K562 (cell line): ENCODE results near the gene OPRL1. TPM values are rescaled to one million over a fixed set of nuclear protein-coding genes. Genes with fewer than 3 reads are reported as not detected.

Source experiments
- ATAC-seq: fragments of 200-7000 bp; cut with Tn5 transposase; 3 replicates; pipeline ENCODE4 v1.9.1; 2020; ENCODE audit warnings: moderate library complexity
- Bru-seq: library from RNA; stranded (reverse); fragments of 400-500 nt; gene quantifications from one replicate; lab custom pipeline; 2021; lab: Mats Ljungman, UMichigan
- BruChase-seq, 2 experiments: library from RNA; stranded (reverse); fragments of 400-500 nt; gene quantifications; one replicate each; lab custom pipeline; 2021; lab: Mats Ljungman, UMichigan
- BruUV-seq: library from RNA; stranded (reverse); fragments of 400-500 nt; replicated peaks from 2 replicates; lab custom pipeline; 2021; lab: Mats Ljungman, UMichigan
- CTCF ChIA-PET: fragments of 300-600 bp; formaldehyde crosslinking; extraction: SDS; loops from one replicate; lab custom pipeline; 2021; ENCODE audit warnings: low intra/inter-chr PET ratio; lab: Yijun Ruan, JAX
- POLR2A ChIA-PET: fragments of 300-600, 350-650 bp; sonication (Branson Sonifier 250); formaldehyde crosslinking; extraction: SDS; loops from one replicate; lab custom pipeline; 2021; ENCODE audit warnings: antibody characterized with exemption, inconsistent platforms; lab: Yijun Ruan, JAX
- DNase-seq, 4 experiments: peaks; one replicate each; pipeline versions ENCODE4 v3.0.0 to v3.0.0-alpha.2; 2011 to 2018; ENCODE audit warnings: low spot score in 3 of 4, mixed read lengths in 3 of 4; ENCODE audit errors: extremely low read depth in 1 of 4
- FAIRE-seq: peaks from 2 replicates; lab custom pipeline; 2011; peaks lifted over from hg19 to GRCh38; lab: Jason Lieb, UNC
- H2AFZ ChIP-seq: 2 replicates; pipeline ENCODE4 v1.6.0; 2011; ENCODE audit warnings: low read depth, low read length, control low read depth, inconsistent platforms
- H3K27ac ChIP-seq: fragments of 200-600 bp; 3 replicates; pipeline ENCODE4 v1.8.0; 2011; ENCODE audit warnings: low read depth, mild to moderate bottlenecking, control low read depth, inconsistent platforms, low read length, moderate library complexity, mixed read lengths; ENCODE audit errors: extremely low read depth
- H3K27me3 ChIP-seq, 2 experiments: fragments of 300-600 bp in 1 of 2; 2 replicates in 1 of 2; 3 replicates in 1 of 2; pipeline versions ENCODE4 v1.6.0 to v1.8.0; 2011; ENCODE audit warnings: inconsistent platforms in 2 of 2, low read length in 2 of 2, mild to moderate bottlenecking in 1 of 2, mixed read lengths in 1 of 2, moderate library complexity in 1 of 2; ENCODE audit not compliant: control insufficient read depth in 2 of 2, insufficient read depth in 2 of 2
- H3K36me3 ChIP-seq: fragments of 300-600 bp; 3 replicates; pipeline ENCODE4 v1.8.0; 2011; ENCODE audit warnings: mild to moderate bottlenecking, low read length, inconsistent platforms; ENCODE audit not compliant: control insufficient read depth, insufficient read depth
- H3K4me1 ChIP-seq, 2 experiments: fragments of 200-600 bp in 1 of 2; replicated peaks in 1 of 2; 2 replicates in 1 of 2; 3 replicates in 1 of 2; pipeline versions ENCODE4 v1.5.1 to v1.8.0; 2011; ENCODE audit warnings: inconsistent platforms in 2 of 2, low read length in 2 of 2, mild to moderate bottlenecking in 1 of 2, mixed read lengths in 1 of 2, moderate library complexity in 1 of 2; ENCODE audit not compliant: control insufficient read depth in 2 of 2, insufficient read depth in 2 of 2
- H3K4me2 ChIP-seq: 2 replicates; pipeline ENCODE4 v1.6.1; 2011; ENCODE audit warnings: low read length, control low read depth, inconsistent platforms, mixed read lengths; ENCODE audit not compliant: insufficient read depth
- H3K4me3 ChIP-seq: fragments of 200-600 bp; sonication (generic), shearing (Covaris generic); 2 replicates; pipeline ENCODE4 v1.5.1; 2016; ENCODE audit warnings: control low read depth, inconsistent platforms
- H3K79me2 ChIP-seq: fragments of 200-600 bp; 3 replicates; pipeline ENCODE4 v1.8.0; 2011; ENCODE audit warnings: low read length, inconsistent platforms; ENCODE audit not compliant: control insufficient read depth, insufficient read depth
- H3K9ac ChIP-seq, 2 experiments: 2 replicates each; pipeline versions ENCODE4 v1.6.0 to v1.6.1; 2011; ENCODE audit warnings: low read depth in 2 of 2, low read length in 2 of 2, control low read depth in 1 of 2, inconsistent platforms in 1 of 2, mild to moderate bottlenecking in 1 of 2, mixed read lengths in 1 of 2; ENCODE audit not compliant: insufficient read depth in 1 of 2
- H3K9me1 ChIP-seq: one replicate; pipeline ENCODE4 v1.6.0; 2011; ENCODE audit warnings: inconsistent platforms, mild to moderate bottlenecking, low read length, moderate library complexity; ENCODE audit not compliant: control insufficient read depth, insufficient read depth
- H3K9me3 ChIP-seq: replicated peaks from 2 replicates; pipeline ENCODE4 v1.5.1; 2011; ENCODE audit warnings: low read depth, low read length, inconsistent platforms; ENCODE audit not compliant: control insufficient read depth, insufficient read depth
- H4K20me1 ChIP-seq: replicated peaks from 2 replicates; pipeline ENCODE4 v1.6.1; 2011; ENCODE audit warnings: low read length, inconsistent platforms, mixed read lengths; ENCODE audit not compliant: control insufficient read depth, insufficient read depth
- ARID3B ChIP-seq: fragments of 250-450 bp; sonication (Bioruptor Pico); IDR thresholded peaks from 2 replicates; pipeline ENCODE4 v1.4.0; 2020; ENCODE audit warnings: borderline replicate concordance
- KLF13 ChIP-seq: fragments of 450-650 bp; IDR thresholded peaks from 2 replicates; pipeline ENCODE4 v1.6.1; 2016; ENCODE audit warnings: missing genetic modification characterization, low read depth, mild to moderate bottlenecking, missing compliant biosample characterization, moderate library complexity, borderline replicate concordance
- LEF1 ChIP-seq: fragments of 450-650 bp; IDR thresholded peaks from 2 replicates; pipeline ENCODE4 v1.6.1; 2016; ENCODE audit warnings: mild to moderate bottlenecking
- MED1 ChIP-seq: sonication (generic); formaldehyde crosslinking; IDR thresholded peaks from 2 replicates; pipeline ENCODE4 v1.8.1; 2023; ENCODE audit warnings: missing genetic modification reagents, borderline replicate concordance
- PRDM10 ChIP-seq: fragments of 450-650 bp; IDR thresholded peaks from 2 replicates; pipeline ENCODE4 v1.6.1; 2018; ENCODE audit not compliant: partially characterized antibody
- ZBTB43 ChIP-seq: sonication (generic); formaldehyde crosslinking; IDR thresholded peaks from 2 replicates; pipeline ENCODE4 v1.8.0; 2023; ENCODE audit warnings: mild to moderate bottlenecking, missing genetic modification reagents
- WGBS: fragments of 100-300 bp; shearing (Covaris generic); methylation state at CpG from one replicate; pipeline ENCODE4 v1.1.6; 2016; ENCODE audit warnings: low coverage, mixed read lengths; ENCODE audit not compliant: insufficient coverage; ENCODE audit errors: missing lambda C conversion rate; 5-methylcytosine and 5-hydroxymethylcytosine counted together
- in situ Hi-C: fragments of 300-500 bp; cut with MboI; formaldehyde crosslinking; loops from 4 replicates; pipeline ENCODE4 v1.15.0; 2018; ENCODE audit warnings: inconsistent platforms, mixed read lengths
- intact Hi-C: fragments of 100-400 bp; cut with micrococcal nuclease; formaldehyde crosslinking; loops from 2 replicates; pipeline ENCODE4 v1.14.2; 2022
- long read RNA-seq, 3 experiments: library from polyadenylated mRNA in 2 of 3; library from RNA in 1 of 3; unstranded in 2 of 3; stranded (forward) in 1 of 3; transcript quantifications; one replicate each; pipeline ENCODE4 v2.0.0, GENCODE V29; 2019 to 2022
- polyA minus RNA-seq, 3 experiments: library from RNA; depleted of rRNA, polyadenylated mRNA; stranded (reverse); fragments of >200 nt; gene quantifications; 2 replicates each; pipeline ENCODE4 v1.2.3, GENCODE V29; 2011
- polyA plus RNA-seq, 8 experiments: library from polyadenylated mRNA; depleted of rRNA in 4 of 8; stranded (reverse) in 5 of 8; unstranded in 3 of 8; fragments of >200 nt; fragmentation: Nextera tagmentation in 2 of 8; fragmentation: Illumina TruSeq in 1 of 8; extraction: Ambion mirVana in 2 of 8; extraction: Trizol in 1 of 8; gene quantifications; 2 replicates each; pipeline versions ENCODE4 v1.2.1 to v1.2.3, GENCODE V29; 2011 to 2014; ENCODE audit warnings: inconsistent platforms in 1 of 8, missing spikeins in 1 of 8
- total RNA-seq, 7 experiments: library from RNA; depleted of rRNA in 6 of 7; stranded (reverse); fragments of >200 nt in 6 of 7; fragmentation: Illumina TruSeq in 2 of 7; extraction: Trizol in 2 of 7; gene quantifications; 2 replicates each; pipeline versions ENCODE4 v1.2.1 to v1.2.3, GENCODE V29; 2011 to 2021; ENCODE audit warnings: low replicate concordance in 1 of 7

OPRL1 gene
- total RNA-seq (2011; cell fraction: chromatin; rRNA removed; ENCODE audit: low replicate concordance), result 0.40 and 0.86 TPM in 2 replicates
- total RNA-seq (2011; cell fraction: nucleolus; rRNA removed), result 0.67 and 0.79 TPM in 2 replicates
- 0.23 and 0.66 TPM in 2 replicates for total RNA-seq (2011; cell fraction: nucleoplasm; rRNA removed)
- total RNA-seq (2014; rRNA removed), result 0.09 and 0.37 TPM in 2 replicates
- total RNA-seq (2014; rRNA removed; fragmentation: Illumina TruSeq; extraction: Trizol), result 0.07 TPM in 1 of 2 replicates, not detected in the other
- 0.14 and 0.15 TPM in 2 replicates for total RNA-seq (2015; rRNA removed; fragmentation: Illumina TruSeq; extraction: Trizol)
- total RNA-seq (2021), result 0.22 and 0.33 TPM in 2 replicates
- 0.17 and 0.64 TPM in 2 replicates for polyA plus RNA-seq (2011; rRNA removed)
- polyA plus RNA-seq (2011; cell fraction: cytosol; rRNA removed), result 0.55 and 0.76 TPM in 2 replicates
- 0.67 and 0.70 TPM in 2 replicates for polyA plus RNA-seq (2011; cell fraction: nucleus; rRNA removed)
- polyA plus RNA-seq (2012), result 0.46 and 1.1 TPM in 2 replicates
- 0.06 and 0.11 TPM in 2 replicates for polyA plus RNA-seq (2014; fragmentation: Illumina TruSeq; extraction: Trizol)
- polyA plus RNA-seq (2014; fragmentation: Nextera tagmentation; extraction: Ambion mirVana), result not detected
- 0.04 and 0.11 TPM in 2 replicates for polyA plus RNA-seq (2014; rRNA removed)
- 0.39 and 0.48 TPM in 2 replicates for polyA minus RNA-seq (2011; rRNA and poly(A)+ RNA removed)
- polyA minus RNA-seq (2011; cell fraction: cytosol; rRNA and poly(A)+ RNA removed), result 0.48 and 0.55 TPM in 2 replicates
- polyA minus RNA-seq (2011; cell fraction: nucleus; rRNA and poly(A)+ RNA removed), result 0.13 and 0.33 TPM in 2 replicates
- percentile 28 among the genes with signal in this experiment for Bru-seq, nascent RNA
- percentile 8 among the genes with signal in this experiment for BruChase-seq, experiment 1, labeled RNA remaining after a 2-hour chase
- percentile 22 among the genes with signal in this experiment for BruChase-seq, experiment 2, labeled RNA remaining after a 6-hour chase
- long read RNA-seq, experiment 1, result 0 reads
- long read RNA-seq, experiment 2, result 0 reads
- long read RNA-seq, experiment 3, result 0 reads

GRCh38 chr20:64080013-64080812, at the start of gene OPRL1:
Gene OPRL1, plus strand, starts transcription at chr20:64080082. Its CDS starts 12,639 bp downstream, at chr20:64092721.
- DNase-seq (no peak), FAIRE-seq (no peak), ATAC-seq (no peak; the same call in 2 of the 3 replicates)
- intact Hi-C loops (no loop called here), in situ Hi-C loops (no loop called here)
- Histone ChIP-seq H3K36me3 (no peaks in the 10 kb centered on the region), H3K4me2 (peak within 1 kb of the TSS; percentile 70), H2AFZ (peak within 1 kb of the TSS; percentile 90), H3K4me1 (peaks cover 16 to 90% of the 10 kb centered on the region in 2 experiments; a peak in 4 of 5 replicates), H3K9me1 (no peaks in the 10 kb centered on the region), H3K79me2 (peaks cover 10% of the 10 kb centered on the region; the same call in 2 of the 3 replicates), H4K20me1 (no peaks in the 10 kb centered on the region; the same call in 1 of the 2 replicates), H3K9ac (peak within 1 kb of the TSS; percentile 78 to 94), H3K4me3 (peak within 1 kb of the TSS; percentile 70), H3K27me3 (peaks cover 6 to 15% of the 10 kb centered on the region in 2 experiments; a peak in 4 of 5 replicates), H3K9me3 (no peaks in the 10 kb centered on the region), H3K27ac (peak within 1 kb of the TSS; percentile 75)
- WGBS, result 14% methylated on average over 27 of the region's 62 CpGs
- CTCF ChIA-PET, result no interaction called here
- POLR2A ChIA-PET, result interaction anchor here (0.5 to 1.2 kb wide), 2 partner anchors 18 to 20 kb away, joined by 3 read pairs; no protein-coding TSS in a partner anchor
- no TSS peak for BruUV-seq
- TF ChIP-seq PRDM10 (peak; percentile 34), LEF1 (no peak), ARID3B (CRISPR knock-in tag) (no peak), MED1 (CRISPR knock-in tag) (no peak), ZBTB43 (CRISPR knock-in tag) (no peak), KLF13 (tag) (no peak)
